GM18499 (cell line): ENCODE measurements around the gene VTCN1.
"Not testable (repeated sequence)": the region's sequence is repeated elsewhere in the genome, so short reads cannot be mapped to it uniquely, and the experiment has no call there.

ENCODE experiments used
- ATAC-seq: cut with Tn5 transposase; IDR thresholded peaks from one replicate; pipeline ENCODE4 v1.9.1; 2021; ENCODE audit warnings: moderate number of reproducible peaks; ENCODE audit not compliant: insufficient read depth, unreplicated experiment

Gene VTCN1

DNA sequence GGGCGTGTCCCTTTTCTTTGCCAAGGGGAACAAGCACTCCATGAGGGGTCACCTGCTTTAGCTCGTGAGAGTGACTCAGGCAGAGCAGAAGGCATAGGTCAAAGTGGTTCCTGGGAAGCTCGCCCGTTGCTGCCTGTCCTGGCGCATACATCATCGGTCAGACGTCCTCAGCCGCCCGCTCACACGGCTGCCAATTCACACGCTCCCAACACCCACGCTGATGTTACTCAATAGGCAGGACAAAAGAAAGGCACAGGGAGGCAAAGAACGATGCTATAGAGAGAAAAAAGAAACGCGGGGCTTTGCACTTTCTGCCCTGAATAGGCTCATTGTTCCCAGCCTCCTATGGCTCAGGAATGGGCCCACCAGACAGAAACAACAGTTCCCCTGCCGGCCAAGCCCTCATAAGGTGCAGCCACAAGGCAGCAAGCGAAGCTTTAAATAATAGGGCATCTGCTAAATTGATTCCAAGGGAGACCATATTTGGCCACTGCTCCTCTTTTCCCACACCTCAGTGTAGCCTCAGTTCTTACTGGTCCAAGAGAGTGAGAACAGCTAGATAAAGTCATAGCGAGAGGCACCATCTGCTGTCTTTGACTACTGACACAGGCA is 38.7 kb downstream of the VTCN1 start:
- no peak for ATAC-seq

DNA sequence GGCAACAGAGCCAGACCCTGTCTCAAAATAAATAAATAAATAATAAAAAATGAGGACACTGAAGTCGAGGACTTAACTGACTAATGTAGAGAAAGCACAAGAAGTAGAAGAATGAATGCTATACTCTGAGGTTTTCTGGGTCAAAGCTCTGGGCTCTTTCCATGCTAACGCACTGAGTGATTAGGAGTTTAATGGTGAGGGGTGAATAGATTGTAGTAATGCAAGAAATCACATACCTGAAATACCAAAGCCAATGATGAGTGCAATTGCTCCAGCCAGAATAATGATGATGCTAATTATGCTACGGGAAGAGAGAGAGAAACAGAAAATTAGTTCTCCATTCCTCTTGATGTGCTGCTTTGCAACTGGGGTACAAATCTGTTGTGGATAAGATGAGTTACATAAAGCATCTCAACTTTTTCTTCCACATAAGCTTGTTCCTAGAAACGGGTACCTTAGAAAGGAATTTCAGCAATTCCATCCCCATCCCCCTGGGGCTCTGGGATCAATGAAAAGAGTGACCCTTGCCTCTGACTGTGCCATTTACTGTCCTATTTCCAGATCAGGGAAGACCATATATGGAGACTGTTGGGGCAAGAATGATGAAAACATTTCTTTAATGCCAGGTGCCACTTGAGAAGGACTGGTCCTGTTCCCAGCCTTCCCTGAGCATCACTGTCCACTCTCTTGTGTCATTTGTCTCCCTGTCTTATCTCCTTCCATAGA is 40.7 kb downstream of the VTCN1 start:
- ATAC-seq = no peak

GRCh38 chr1:117167402-117167801 is 43.3 kb downstream of the VTCN1 start:
- ATAC-seq = no peak

- no peak for ATAC-seq
Measured at GRCh38 chr1:117166076-117166475, 44.7 kb downstream of the VTCN1 start.

DNA sequence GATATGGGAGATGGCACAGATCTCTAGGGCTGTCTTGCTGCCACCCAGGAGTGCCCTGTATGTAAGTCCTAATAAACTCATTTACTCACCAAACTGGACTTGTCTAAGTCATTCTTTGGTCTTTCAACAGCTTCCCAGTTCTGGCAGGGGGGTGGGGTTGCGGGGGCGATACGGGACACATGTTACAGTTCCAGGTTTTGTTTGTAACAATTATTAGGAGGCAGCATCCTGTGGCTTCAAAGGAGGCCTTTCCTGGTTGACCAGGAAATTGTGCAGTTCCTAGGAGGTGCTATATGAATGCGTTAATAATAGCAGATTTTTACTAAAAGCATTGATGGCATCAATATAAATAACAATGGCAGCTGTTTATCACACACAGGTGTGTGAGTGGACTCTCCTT is 46.5 kb downstream of the VTCN1 start:
- no peak for ATAC-seq

- ATAC-seq = no peak
Measured at GRCh38 chr1:117162816-117163215, 47.9 kb downstream of the VTCN1 start.

- no peak for ATAC-seq
Measured at GRCh38 chr1:117161887-117162286, 48.8 kb downstream of the VTCN1 start.

GRCh38 chr1:117151305-117151704 is 59.4 kb downstream of the VTCN1 start:
- not testable (repeated sequence) for ATAC-seq

DNA sequence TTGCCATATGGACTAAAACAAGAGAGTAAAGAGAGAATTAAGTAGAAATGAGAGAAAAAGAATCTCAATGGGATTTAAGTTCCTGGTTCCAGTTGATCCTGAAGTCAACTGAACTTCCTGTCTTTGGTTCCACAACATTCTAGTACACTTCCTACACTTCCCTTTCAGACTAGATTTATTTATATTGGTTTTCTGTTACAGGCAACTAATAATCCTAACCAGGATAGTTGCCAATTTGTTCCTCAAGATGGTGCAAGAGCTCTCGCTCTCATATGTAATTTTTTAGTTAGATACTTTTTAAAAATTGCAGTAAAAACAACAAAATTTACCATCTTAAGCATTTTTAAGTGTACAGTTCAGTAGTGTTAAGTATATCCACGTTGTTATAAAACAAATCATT is 60.4 kb downstream of the VTCN1 start:
- ATAC-seq = no peak

- no peak for ATAC-seq
Measured at GRCh38 chr1:117147856-117148588, 62.7 kb downstream of the VTCN1 start.

DNA sequence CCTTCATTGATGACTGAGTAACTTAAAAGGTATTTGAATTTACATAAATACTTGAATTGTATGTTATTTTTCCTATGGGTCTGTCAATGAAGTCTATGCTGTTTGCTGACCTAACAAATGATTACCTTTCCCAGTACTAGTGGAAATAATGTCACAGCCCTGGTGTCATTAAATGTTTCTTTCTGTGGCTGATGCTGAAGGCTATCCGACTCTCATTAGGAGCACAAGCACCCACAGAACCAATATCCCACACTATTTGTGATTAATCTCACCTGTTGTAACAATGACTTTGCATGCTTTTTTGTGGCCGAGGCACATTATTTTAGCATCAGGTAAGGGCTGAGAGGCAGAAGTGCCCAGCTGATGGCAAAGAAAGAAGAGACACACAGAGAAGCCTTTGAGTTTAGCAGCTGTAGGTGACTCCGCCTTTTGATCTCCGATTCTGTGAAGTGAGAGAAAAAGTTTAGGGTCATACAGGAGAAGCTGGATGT is 63.3 kb downstream of the VTCN1 start:
- no peak for ATAC-seq

- no peak for ATAC-seq
Measured at GRCh38 chr1:117146575-117147340, 64.0 kb downstream of the VTCN1 start.

DNA sequence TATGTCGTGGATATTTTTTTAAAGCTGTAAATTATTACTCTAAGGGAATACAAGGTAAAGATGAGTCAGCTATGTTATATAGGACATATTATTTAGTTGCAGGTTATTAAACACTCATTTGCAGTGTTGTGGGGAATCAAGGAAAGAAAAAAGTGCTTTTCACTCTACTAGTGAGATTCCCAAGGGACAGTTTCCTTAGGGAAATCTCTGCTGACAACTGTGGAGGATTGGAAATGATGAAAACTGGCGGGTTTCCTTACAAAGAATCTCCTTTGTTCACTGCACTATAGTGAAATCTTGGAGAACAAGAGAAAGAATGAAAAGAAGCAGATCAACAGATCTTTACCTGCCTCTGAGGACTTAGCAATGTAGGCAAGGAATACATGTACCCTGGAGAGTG is 64.7 kb downstream of the VTCN1 start:
- no peak for ATAC-seq

DNA sequence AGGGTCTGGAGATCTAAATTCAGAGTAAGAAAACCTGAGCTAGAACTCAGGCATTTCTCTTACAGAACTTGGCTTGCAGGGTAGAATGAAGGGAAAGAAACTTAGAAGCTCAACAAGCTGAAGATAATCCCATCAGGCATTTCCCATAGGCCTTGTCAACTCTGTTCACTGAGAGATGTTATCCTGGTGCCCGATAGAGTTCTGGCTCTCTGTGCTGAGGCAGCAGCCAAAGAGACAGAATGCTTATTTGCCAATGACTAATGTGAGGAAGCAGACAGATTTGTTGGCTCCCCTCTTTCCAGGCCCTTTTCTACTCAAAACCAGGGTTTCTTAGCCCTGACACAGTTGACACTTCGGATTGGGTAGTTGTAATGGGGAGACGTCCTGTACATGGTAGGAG is 66.9 kb downstream of the VTCN1 start:
- no peak for ATAC-seq

DNA sequence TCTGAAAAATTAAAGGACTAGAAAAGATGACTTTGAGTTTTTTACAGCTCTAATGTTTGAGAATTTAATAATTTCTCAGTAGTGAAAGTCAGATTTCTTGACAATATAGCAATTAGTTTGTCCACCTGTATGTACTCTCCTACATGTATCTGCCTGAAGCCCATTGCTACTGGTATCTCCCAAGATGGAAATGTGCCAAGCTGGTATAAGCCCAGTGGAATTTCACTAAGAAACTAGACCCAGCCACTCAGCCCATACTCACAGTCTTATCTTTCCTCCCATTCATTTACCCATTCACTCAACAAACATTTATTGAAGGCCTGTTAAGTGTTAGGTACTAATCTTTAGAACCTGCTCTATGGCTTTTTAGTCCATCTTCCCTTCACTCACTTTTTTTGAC is 67.6 kb downstream of the VTCN1 start:
- no peak for ATAC-seq

- ATAC-seq = no peak
Measured at GRCh38 chr1:117142200-117142599, 68.5 kb downstream of the VTCN1 start.

- no peak for ATAC-seq
Measured at GRCh38 chr1:117138561-117138960, 72.2 kb downstream of the VTCN1 start.

GRCh38 chr1:117138106-117138505 is 72.6 kb downstream of the VTCN1 start:
- ATAC-seq = no peak

GRCh38 chr1:117137281-117137855 is 73.4 kb downstream of the VTCN1 start:
- no peak for ATAC-seq

DNA sequence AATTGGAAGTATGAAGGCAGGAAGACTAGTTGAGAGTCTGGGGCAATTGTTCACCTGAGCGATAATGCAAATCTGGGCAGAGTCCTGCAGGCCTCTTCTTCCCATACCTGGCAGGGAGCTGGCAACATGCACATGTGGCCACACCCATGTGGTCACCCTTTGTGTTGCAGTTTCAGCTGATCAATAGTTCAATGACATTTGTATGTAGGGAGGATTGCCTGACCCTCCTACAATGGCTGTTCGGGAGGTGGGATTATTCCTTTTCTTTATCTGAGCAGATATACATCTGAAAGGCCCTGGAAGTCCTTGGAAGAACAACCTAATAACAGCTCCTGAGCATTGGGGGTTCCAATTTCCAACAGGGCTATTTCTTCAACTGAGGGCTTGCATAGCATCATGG is 74.0 kb downstream of the VTCN1 start:
- ATAC-seq = no peak
